Measurements from ENCODE around the gene MYO5A.
A peak's percentile ranks its signal among the peaks of the same experiment; 100 is the strongest.
"Not testable (repeated sequence)": the region's sequence is repeated elsewhere in the genome, so short reads cannot be mapped to it uniquely, and the experiment has no call there.

The MYO5A gene

GRCh38 chr15:52485290-52485689, 43.4 kb downstream of the MYO5A start:
- Histone ChIP-seq H3K9me3 (replicated peaks; ENCODE audit: low read length) (no peaks in the 10 kb centered on the region), H3K4me3 (ENCODE audit: low read length) (no peak overlapping the region), H3K27me3 (ENCODE audit: control insufficient read depth, insufficient read depth, low read length) (no peaks in the 10 kb centered on the region), H3K4me1 (ENCODE audit: control insufficient read depth, insufficient read depth, low read length) (peaks cover 55% of the 10 kb centered on the region), H3K4me2 (ENCODE audit: low read length) (no peak overlapping the region), H3K9ac (ENCODE audit: low read depth, low read length) (no peak overlapping the region), H3K36me3 (ENCODE audit: insufficient read depth, low read length) (no peaks in the 10 kb centered on the region)

DNA sequence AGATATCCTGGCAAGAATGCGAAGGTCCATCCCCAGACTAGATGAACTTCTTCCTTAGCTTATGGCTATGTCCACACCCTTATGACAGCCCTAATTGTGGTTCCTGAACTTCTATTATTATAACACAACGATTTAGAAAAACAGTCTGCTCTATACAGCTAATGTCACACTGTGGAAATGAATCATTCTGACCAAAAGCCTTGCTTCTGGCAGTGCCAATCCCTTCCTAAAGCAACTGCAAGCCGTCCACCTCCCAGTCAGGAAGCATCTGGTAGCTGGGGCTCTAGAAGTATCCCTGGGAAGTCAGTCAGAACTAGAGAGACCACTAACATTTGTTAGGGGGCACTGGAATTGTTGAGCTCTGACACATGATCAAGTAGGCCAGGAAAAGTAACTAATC, 45.0 kb downstream of the MYO5A start:
- peak overlapping the region; percentile 53 for H3K4me2 ChIP-seq (ENCODE audit: low read length)
- H3K27me3 ChIP-seq (ENCODE audit: control insufficient read depth, insufficient read depth, low read length), result no peaks in the 10 kb centered on the region
- H3K4me3 ChIP-seq (ENCODE audit: low read length), result peak overlapping the region; percentile 25
- peaks cover 55% of the 10 kb centered on the region for H3K4me1 ChIP-seq (ENCODE audit: control insufficient read depth, insufficient read depth, low read length)
- peak overlapping the region; percentile 14 for H3K9ac ChIP-seq (ENCODE audit: low read depth, low read length)
- no peaks in the 10 kb centered on the region for H3K36me3 ChIP-seq (ENCODE audit: insufficient read depth, low read length)
- H3K9me3 ChIP-seq (replicated peaks; ENCODE audit: low read length), result no peaks in the 10 kb centered on the region

GRCh38 chr15:52481915-52482314, 46.8 kb downstream of the MYO5A start:
- Histone ChIP-seq H3K4me3 (ENCODE audit: low read length) (peak overlapping the region; percentile 22), H3K4me2 (ENCODE audit: low read length) (peak overlapping the region; percentile 65), H3K36me3 (ENCODE audit: insufficient read depth, low read length) (no peaks in the 10 kb centered on the region), H3K9ac (ENCODE audit: low read depth, low read length) (peak overlapping the region; percentile 49), H3K9me3 (replicated peaks; ENCODE audit: low read length) (no peaks in the 10 kb centered on the region), H3K4me1 (ENCODE audit: control insufficient read depth, insufficient read depth, low read length) (peaks cover 55% of the 10 kb centered on the region), H3K27me3 (ENCODE audit: control insufficient read depth, insufficient read depth, low read length) (no peaks in the 10 kb centered on the region)

DNA sequence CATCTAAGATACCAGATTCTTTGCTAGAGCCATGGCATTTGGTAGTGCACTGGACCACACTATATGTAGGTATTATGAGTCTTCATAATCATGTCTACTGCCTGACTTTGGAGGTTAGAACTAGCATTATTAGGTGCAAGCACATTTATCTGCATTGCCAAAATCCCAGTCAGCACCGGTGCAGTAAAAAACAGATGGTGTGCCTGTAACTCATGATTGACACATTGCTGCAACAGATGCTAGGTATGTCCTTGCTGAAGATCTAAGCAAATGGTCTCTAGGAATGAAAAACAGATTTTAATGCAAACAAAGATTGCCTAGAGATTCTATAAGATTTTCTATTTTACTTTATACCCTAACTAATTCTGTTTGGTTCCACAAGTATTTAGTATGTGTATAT, 47.7 kb downstream of the MYO5A start:
- Histone ChIP-seq H3K4me2 (ENCODE audit: low read length) (peak overlapping the region; percentile 65), H3K4me3 (ENCODE audit: low read length) (no peak overlapping the region), H3K36me3 (ENCODE audit: insufficient read depth, low read length) (no peaks in the 10 kb centered on the region), H3K27me3 (ENCODE audit: control insufficient read depth, insufficient read depth, low read length) (no peaks in the 10 kb centered on the region), H3K9ac (ENCODE audit: low read depth, low read length) (peak overlapping the region; percentile 16), H3K9me3 (replicated peaks; ENCODE audit: low read length) (no peaks in the 10 kb centered on the region), H3K4me1 (ENCODE audit: control insufficient read depth, insufficient read depth, low read length) (peaks cover 53% of the 10 kb centered on the region)

DNA sequence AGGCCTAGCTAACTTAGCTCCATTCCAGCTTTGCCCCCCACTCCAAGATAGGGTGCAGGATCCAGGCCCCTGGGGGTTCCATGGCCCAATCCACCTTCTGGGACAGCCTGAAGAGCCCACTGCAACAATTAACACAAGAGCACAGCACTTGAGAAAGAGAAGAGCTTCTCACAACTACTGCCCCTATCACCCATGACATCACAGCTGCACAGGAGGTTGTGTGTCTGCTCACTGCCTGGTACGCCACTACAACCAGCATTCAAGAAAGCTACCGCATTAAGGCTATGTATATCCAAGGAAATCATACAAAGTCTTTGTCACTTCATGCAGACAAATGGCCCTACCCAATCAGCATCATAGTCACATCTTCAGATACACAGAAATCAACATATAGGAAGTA, 62.0 kb downstream of the MYO5A start:
- H3K9ac ChIP-seq (ENCODE audit: low read depth, low read length), result no peak overlapping the region
- H3K4me1 ChIP-seq (ENCODE audit: control insufficient read depth, insufficient read depth, low read length), result peaks cover 14% of the 10 kb centered on the region
- no peaks in the 10 kb centered on the region for H3K36me3 ChIP-seq (ENCODE audit: insufficient read depth, low read length)
- H3K9me3 ChIP-seq (replicated peaks; ENCODE audit: low read length), result no peaks in the 10 kb centered on the region
- H3K27me3 ChIP-seq (ENCODE audit: control insufficient read depth, insufficient read depth, low read length), result no peaks in the 10 kb centered on the region
- H3K4me3 ChIP-seq (ENCODE audit: low read length), result no peak overlapping the region
- H3K4me2 ChIP-seq (ENCODE audit: low read length), result no peak overlapping the region

GRCh38 chr15:52466134-52466701, 62.5 kb downstream of the MYO5A start:
- no peaks in the 10 kb centered on the region for H3K27me3 ChIP-seq (ENCODE audit: control insufficient read depth, insufficient read depth, low read length)
- H3K4me1 ChIP-seq (ENCODE audit: control insufficient read depth, insufficient read depth, low read length), result peaks cover 19% of the 10 kb centered on the region
- H3K4me3 ChIP-seq (ENCODE audit: low read length), result no peak overlapping the region
- no peak overlapping the region for H3K9ac ChIP-seq (ENCODE audit: low read depth, low read length)
- H3K36me3 ChIP-seq (ENCODE audit: insufficient read depth, low read length), result no peaks in the 10 kb centered on the region
- no peaks in the 10 kb centered on the region for H3K9me3 ChIP-seq (replicated peaks; ENCODE audit: low read length)
- no peak overlapping the region for H3K4me2 ChIP-seq (ENCODE audit: low read length)

- no peak overlapping the region for H3K9ac ChIP-seq (ENCODE audit: low read depth, low read length)
- no peak overlapping the region for H3K4me3 ChIP-seq (ENCODE audit: low read length)
- H3K27me3 ChIP-seq (ENCODE audit: control insufficient read depth, insufficient read depth, low read length), result no peaks in the 10 kb centered on the region
- H3K4me1 ChIP-seq (ENCODE audit: control insufficient read depth, insufficient read depth, low read length), result peaks cover 24% of the 10 kb centered on the region
- no peak overlapping the region for H3K4me2 ChIP-seq (ENCODE audit: low read length)
- no peaks in the 10 kb centered on the region for H3K9me3 ChIP-seq (replicated peaks; ENCODE audit: low read length)
- no peaks in the 10 kb centered on the region for H3K36me3 ChIP-seq (ENCODE audit: insufficient read depth, low read length)
Observed at GRCh38 chr15:52464478-52464877, 64.2 kb downstream of the MYO5A start.

GRCh38 chr15:52464040-52464439, 64.6 kb downstream of the MYO5A start:
- H3K4me1 ChIP-seq (ENCODE audit: control insufficient read depth, insufficient read depth, low read length), result peaks cover 24% of the 10 kb centered on the region
- no peaks in the 10 kb centered on the region for H3K36me3 ChIP-seq (ENCODE audit: insufficient read depth, low read length)
- H3K4me3 ChIP-seq (ENCODE audit: low read length), result no peak overlapping the region

GRCh38 chr15:52463638-52464037, 65.0 kb downstream of the MYO5A start:
- H3K4me3 ChIP-seq (ENCODE audit: low read length), result no peak overlapping the region
- H3K4me2 ChIP-seq (ENCODE audit: low read length), result peak overlapping the region; percentile 6
- H3K4me1 ChIP-seq (ENCODE audit: control insufficient read depth, insufficient read depth, low read length), result peaks cover 24% of the 10 kb centered on the region
- H3K36me3 ChIP-seq (ENCODE audit: insufficient read depth, low read length), result no peaks in the 10 kb centered on the region
- no peak overlapping the region for H3K9ac ChIP-seq (ENCODE audit: low read depth, low read length)
- no peaks in the 10 kb centered on the region for H3K9me3 ChIP-seq (replicated peaks; ENCODE audit: low read length)
- H3K27me3 ChIP-seq (ENCODE audit: control insufficient read depth, insufficient read depth, low read length), result no peaks in the 10 kb centered on the region

More at GRCh38 chr15:52464040-52464439, 64.6 kb downstream of the MYO5A start:
- H3K27me3 ChIP-seq (ENCODE audit: control insufficient read depth, insufficient read depth, low read length), result no peaks in the 10 kb centered on the region
- no peak overlapping the region for H3K4me2 ChIP-seq (ENCODE audit: low read length)
- no peaks in the 10 kb centered on the region for H3K9me3 ChIP-seq (replicated peaks; ENCODE audit: low read length)
- H3K9ac ChIP-seq (ENCODE audit: low read depth, low read length), result no peak overlapping the region

DNA sequence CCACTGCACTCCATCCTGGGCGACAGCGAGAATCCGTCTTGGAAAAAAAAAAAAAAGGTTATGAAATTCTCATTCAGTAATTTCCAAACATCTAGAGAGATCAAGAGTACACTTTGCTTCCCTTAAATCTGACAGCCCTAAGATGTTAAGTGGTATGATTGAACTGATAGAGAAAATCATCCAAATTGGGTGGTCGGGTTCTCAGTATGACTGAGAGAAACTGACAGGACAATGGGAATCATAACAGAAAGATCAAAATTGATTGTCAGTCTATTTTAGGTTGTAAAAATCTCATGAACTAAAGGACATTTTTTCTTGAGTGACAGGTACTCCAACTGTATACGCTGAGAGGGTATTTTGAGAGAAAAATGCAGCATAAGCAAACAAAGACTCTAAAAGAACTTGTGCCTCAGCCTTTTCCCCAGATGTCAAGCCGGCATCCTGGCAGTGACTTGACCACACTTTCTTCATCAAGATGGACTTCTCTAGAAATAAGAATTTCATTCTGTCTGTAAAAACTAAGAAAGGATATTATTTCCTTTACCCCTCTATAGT, 65.8 kb downstream of the MYO5A start:
- Histone ChIP-seq H3K9me3 (replicated peaks; ENCODE audit: low read length) (no peaks in the 10 kb centered on the region), H3K27me3 (ENCODE audit: control insufficient read depth, insufficient read depth, low read length) (no peaks in the 10 kb centered on the region), H3K36me3 (ENCODE audit: insufficient read depth, low read length) (no peaks in the 10 kb centered on the region), H3K4me1 (ENCODE audit: control insufficient read depth, insufficient read depth, low read length) (peaks cover 24% of the 10 kb centered on the region), H3K9ac (ENCODE audit: low read depth, low read length) (no peak overlapping the region), H3K4me2 (ENCODE audit: low read length) (no peak overlapping the region), H3K4me3 (ENCODE audit: low read length) (no peak overlapping the region)

DNA sequence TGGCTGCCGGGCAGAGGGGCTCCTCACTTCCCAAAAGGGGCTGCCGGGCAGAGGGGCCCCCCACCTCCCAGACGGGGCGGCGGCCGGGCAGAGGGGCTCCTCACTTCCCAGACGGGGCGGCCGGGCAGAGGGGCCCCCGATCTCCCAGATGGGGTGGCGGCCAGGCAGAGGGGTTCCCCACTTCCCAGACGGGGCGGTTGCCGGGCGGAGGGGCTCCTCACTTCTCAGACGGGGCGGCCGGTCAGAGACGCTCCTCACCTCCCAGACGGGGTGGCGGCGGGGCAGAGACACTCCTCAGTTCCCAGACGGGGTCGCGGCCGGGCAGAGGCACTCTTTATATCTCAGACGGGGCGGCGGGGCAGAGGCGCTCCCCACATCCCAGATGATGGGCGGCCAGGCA, 69.0 kb downstream of the MYO5A start:
- H3K9ac ChIP-seq (ENCODE audit: low read depth, low read length); H3K27me3 ChIP-seq (ENCODE audit: control insufficient read depth, insufficient read depth, low read length); H3K9me3 ChIP-seq (replicated peaks; ENCODE audit: low read length); H3K4me2 ChIP-seq (ENCODE audit: low read length); H3K36me3 ChIP-seq (ENCODE audit: insufficient read depth, low read length); H3K4me3 ChIP-seq (ENCODE audit: low read length): not testable (repeated sequence)
- H3K4me1 ChIP-seq (ENCODE audit: control insufficient read depth, insufficient read depth, low read length), result peaks cover 24% of the 10 kb centered on the region

DNA sequence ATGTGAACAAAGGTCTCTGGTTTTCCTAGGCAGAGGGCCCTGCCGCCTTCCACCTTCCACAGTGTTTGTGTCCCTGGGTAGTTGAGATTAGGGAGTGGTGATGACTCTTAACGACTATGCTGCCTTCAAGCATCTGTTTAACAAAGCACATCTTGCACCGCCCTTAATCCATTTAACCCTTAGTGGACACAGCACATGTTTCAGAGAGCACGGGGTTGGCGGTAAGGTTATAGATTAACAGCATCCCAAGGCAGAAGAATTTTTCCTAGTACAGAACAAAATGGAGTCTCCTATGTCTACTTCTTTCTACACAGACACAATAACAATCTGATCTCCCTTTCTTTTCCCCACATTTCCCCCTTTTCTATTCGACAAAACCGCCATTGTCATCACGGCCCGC, 69.4 kb downstream of the MYO5A start:
- peaks cover 19% of the 10 kb centered on the region for H3K4me1 ChIP-seq (ENCODE audit: control insufficient read depth, insufficient read depth, low read length)
- H3K4me2 ChIP-seq (ENCODE audit: low read length); H3K9me3 ChIP-seq (replicated peaks; ENCODE audit: low read length); H3K27me3 ChIP-seq (ENCODE audit: control insufficient read depth, insufficient read depth, low read length); H3K4me3 ChIP-seq (ENCODE audit: low read length); H3K9ac ChIP-seq (ENCODE audit: low read depth, low read length); H3K36me3 ChIP-seq (ENCODE audit: insufficient read depth, low read length): not testable (repeated sequence)

Data from skeletal muscle satellite cell (primary cell).